Transverse colon (tissue), 4 donors: ENCODE data around the gene SIRPB1.

ENCODE experiments used
- POLR2A ChIP-seq: fragments of 450-650 bp; IDR thresholded peaks from one replicate; pipeline ENCODE4 v1.6.1; 2016; ENCODE audit warnings: antibody characterized with exemption, mild to moderate bottlenecking, moderate library complexity
- POLR2AphosphoS5 ChIP-seq, 3 donors: sonication (generic); formaldehyde crosslinking; IDR thresholded peaks; one replicate each; pipeline ENCODE4 v1.6.1; 2016; ENCODE audit warnings: antibody characterized with exemption in 3 of 3
- TF ChIP-seq, protein P1 (sequence below), 5 experiments: fragments of 200-600 bp in 3 of 5; fragments of 450-650 bp in 2 of 5; sonication (generic) in 3 of 5; IDR thresholded peaks; 1 replicate in 2 of 5; 2 replicates in 3 of 5; pipeline ENCODE4 v1.5.1; 2016 to 2017; ENCODE audit warnings: antibody characterized with exemption in 5 of 5, inconsistent platforms in 3 of 5, mild to moderate bottlenecking in 2 of 5, moderate library complexity in 1 of 5

DNA sequence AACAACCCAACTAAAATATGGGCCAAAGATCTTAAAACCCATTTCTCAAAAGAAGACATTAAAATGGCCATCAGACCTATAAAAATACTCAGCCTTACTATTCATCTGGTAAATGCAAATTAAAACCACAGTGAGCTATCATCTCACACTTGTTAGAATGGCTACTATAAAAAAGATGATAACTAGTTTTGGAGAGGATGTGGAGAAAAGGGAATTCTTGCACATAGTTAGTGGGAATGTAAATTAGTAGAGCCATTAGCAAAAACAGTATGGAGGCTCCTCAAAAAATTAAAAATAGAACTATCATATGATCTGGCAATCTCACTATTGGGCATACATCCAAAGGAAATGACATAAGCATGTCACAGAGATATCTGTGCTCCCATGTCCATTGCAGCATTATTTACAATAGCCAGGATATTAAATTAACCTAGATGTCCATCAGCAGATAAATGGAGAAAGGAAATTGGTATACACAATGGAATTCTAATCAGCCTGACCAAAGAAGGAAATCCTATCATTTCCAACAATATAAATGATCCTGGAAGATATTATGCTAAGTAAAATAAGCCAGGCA is 2.9 kb downstream of the SIRPB1 start:
- TF ChIP-seq POLR2A: no peak
- TF ChIP-seq, protein P1, sequence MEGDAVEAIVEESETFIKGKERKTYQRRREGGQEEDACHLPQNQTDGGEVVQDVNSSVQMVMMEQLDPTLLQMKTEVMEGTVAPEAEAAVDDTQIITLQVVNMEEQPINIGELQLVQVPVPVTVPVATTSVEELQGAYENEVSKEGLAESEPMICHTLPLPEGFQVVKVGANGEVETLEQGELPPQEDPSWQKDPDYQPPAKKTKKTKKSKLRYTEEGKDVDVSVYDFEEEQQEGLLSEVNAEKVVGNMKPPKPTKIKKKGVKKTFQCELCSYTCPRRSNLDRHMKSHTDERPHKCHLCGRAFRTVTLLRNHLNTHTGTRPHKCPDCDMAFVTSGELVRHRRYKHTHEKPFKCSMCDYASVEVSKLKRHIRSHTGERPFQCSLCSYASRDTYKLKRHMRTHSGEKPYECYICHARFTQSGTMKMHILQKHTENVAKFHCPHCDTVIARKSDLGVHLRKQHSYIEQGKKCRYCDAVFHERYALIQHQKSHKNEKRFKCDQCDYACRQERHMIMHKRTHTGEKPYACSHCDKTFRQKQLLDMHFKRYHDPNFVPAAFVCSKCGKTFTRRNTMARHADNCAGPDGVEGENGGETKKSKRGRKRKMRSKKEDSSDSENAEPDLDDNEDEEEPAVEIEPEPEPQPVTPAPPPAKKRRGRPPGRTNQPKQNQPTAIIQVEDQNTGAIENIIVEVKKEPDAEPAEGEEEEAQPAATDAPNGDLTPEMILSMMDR (IDR thresholded peaks at IDR 0.05): no peak
- no peak for TF ChIP-seq POLR2AphosphoS5 (IDR thresholded peaks at IDR 0.05)
